SU-DHL-6 (cell line): ENCODE data around the gene ENTREP3.
A peak's percentile ranks its signal among the peaks of the same experiment; 100 is the strongest.

Source experiments
- H2AFZ ChIP-seq: fragments of 200-600 bp; sonication (generic); 2 replicates; pipeline ENCODE4 v1.6.1; 2014; ENCODE audit warnings: low read depth, mild to moderate bottlenecking, moderate library complexity, mixed read lengths, antibody characterized with exemption, low read length; ENCODE audit not compliant: severe bottlenecking
- H3F3A ChIP-seq: fragments of 200-600 bp; shearing (Covaris generic); 2 replicates; pipeline ENCODE4 v1.6.0; 2016; ENCODE audit warnings: antibody characterized with exemption, mild to moderate bottlenecking; ENCODE audit not compliant: insufficient read depth
- H3K27ac ChIP-seq: fragments of 200-600 bp; sonication (generic); 2 replicates; pipeline ENCODE4 v1.5.1; 2016; ENCODE audit warnings: low read depth, mild to moderate bottlenecking, low read length, moderate library complexity, mixed read lengths
- H3K27me3 ChIP-seq: fragments of 200-600 bp; sonication (generic), shearing (Covaris generic); 2 replicates; pipeline ENCODE4 v1.6.0; 2014; ENCODE audit warnings: mild to moderate bottlenecking, low read length
- H3K36me3 ChIP-seq: fragments of 200-600 bp; sonication (generic); 2 replicates; pipeline ENCODE4 v1.6.1; 2014; ENCODE audit warnings: mild to moderate bottlenecking, low read length, mixed read lengths
- H3K4me2 ChIP-seq: fragments of 300-600, 200-600 bp; shearing (Covaris generic), sonication (generic); 2 replicates; pipeline ENCODE4 v1.6.0; 2014; ENCODE audit warnings: low read length, low read depth, mild to moderate bottlenecking; ENCODE audit not compliant: poor library complexity, severe bottlenecking
- H3K4me3 ChIP-seq: fragments of 200-600 bp; sonication (generic); 2 replicates; pipeline ENCODE4 v1.5.1; 2014; ENCODE audit warnings: antibody characterized with exemption, low read length, mild to moderate bottlenecking, mixed read lengths; ENCODE audit not compliant: insufficient read depth, poor library complexity, severe bottlenecking
- H3K79me2 ChIP-seq: fragments of 200-600 bp; sonication (generic); 2 replicates; pipeline ENCODE4 v1.6.1; 2014; ENCODE audit warnings: mild to moderate bottlenecking, low read length, moderate library complexity; ENCODE audit not compliant: insufficient read depth
- H3K9ac ChIP-seq: fragments of 200-600 bp; sonication (generic); 2 replicates; pipeline ENCODE4 v1.7.0; 2014; ENCODE audit warnings: mild to moderate bottlenecking, low read length
- H3K9me2 ChIP-seq: fragments of 200-600 bp; sonication (generic); replicated peaks from 2 replicates; pipeline ENCODE4 v1.6.1; 2014; ENCODE audit warnings: low read length; ENCODE audit not compliant: insufficient read depth
- H3K9me3 ChIP-seq: fragments of 200-600 bp; sonication (generic); 2 replicates; pipeline ENCODE4 v1.6.1; 2014; ENCODE audit warnings: low read length, mixed read lengths; ENCODE audit not compliant: insufficient read depth
- H4K20me1 ChIP-seq: fragments of 200-600 bp; sonication (generic); 2 replicates; pipeline ENCODE4 v1.6.1; 2014; ENCODE audit warnings: low read depth, mild to moderate bottlenecking, antibody characterized with exemption, low read length, moderate library complexity, mixed read lengths
- EZH2phosphoT487 ChIP-seq: fragments of 200-600 bp; sonication (generic), shearing (Covaris generic); conservative IDR thresholded peaks from 2 replicates; pipeline ENCODE4 v1.6.1; 2018; ENCODE audit warnings: mild to moderate bottlenecking, antibody characterized with exemption, low read length, moderate library complexity, mixed read lengths
- TF ChIP-seq, protein P1 (sequence below): fragments of 200-600 bp; sonication (generic); IDR thresholded peaks from one replicate; pipeline ENCODE4 v1.5.1; 2017; ENCODE audit warnings: antibody characterized with exemption, mild to moderate bottlenecking, low read length, moderate library complexity; ENCODE audit not compliant: insufficient read depth, poor library complexity, severe bottlenecking

Gene ENTREP3

DNA sequence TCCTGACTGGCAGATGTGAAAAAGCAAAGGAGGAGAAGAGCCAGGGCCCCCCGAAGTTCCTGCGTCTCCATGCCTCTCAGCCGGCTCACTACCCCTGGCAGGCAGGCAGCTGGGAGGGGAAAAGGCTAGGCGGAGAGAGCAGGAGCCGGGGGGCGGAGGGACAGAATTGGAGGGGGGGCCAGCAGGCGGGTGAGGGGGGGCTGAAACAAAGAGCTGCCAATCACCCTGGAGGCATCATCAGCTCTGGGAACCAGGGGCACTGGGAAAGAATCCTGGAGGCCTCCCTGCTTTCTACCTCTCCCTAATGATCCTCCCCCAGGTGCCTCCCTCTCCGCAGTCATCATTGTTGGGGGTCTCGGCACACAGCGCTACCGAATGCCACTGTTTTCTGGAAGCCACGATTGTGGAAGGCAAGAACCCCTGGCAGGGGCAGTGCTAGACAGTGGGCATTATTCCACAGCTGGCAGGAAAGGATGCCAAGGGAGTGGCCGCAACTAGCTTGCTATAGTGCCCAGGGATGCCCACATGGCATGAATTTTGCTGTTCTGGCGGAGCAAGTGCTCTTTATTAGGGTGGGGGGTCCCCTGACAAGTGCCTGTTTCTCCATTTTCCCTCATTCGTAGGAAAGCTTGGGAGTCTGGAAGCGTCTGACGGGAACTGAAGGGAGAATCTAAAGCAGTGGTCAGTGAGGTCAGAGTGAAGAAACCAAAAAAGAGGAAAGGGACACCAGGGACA, 47.3 kb downstream of the ENTREP3 start, which contains the start of gene THBS3:
Gene THBS3 (minus strand): TSS at position 92 of the 735 bp plus-strand sequence. CDS start 21 bp downstream, at position 71.
- Histone ChIP-seq H3K27ac (peak within 1 kb of the TSS; percentile 32), H3K27me3 (no peaks in the 10 kb centered on the region), H3F3A (peaks cover 14% of the 10 kb centered on the region), H3K36me3 (no peaks in the 10 kb centered on the region), H3K9ac (peak within 1 kb of the TSS; percentile 72), H4K20me1 (no peaks in the 10 kb centered on the region), H3K4me3 (peak within 1 kb of the TSS; percentile 83), H3K4me2 (peak within 1 kb of the TSS; percentile 95), H3K9me2 (no peaks in the 10 kb centered on the region), H3K79me2 (no peaks in the 10 kb centered on the region), H2AFZ (peak within 1 kb of the TSS; percentile 70), H3K9me3 (no peaks in the 10 kb centered on the region)
- TF ChIP-seq EZH2phosphoT487 = no peak

DNA sequence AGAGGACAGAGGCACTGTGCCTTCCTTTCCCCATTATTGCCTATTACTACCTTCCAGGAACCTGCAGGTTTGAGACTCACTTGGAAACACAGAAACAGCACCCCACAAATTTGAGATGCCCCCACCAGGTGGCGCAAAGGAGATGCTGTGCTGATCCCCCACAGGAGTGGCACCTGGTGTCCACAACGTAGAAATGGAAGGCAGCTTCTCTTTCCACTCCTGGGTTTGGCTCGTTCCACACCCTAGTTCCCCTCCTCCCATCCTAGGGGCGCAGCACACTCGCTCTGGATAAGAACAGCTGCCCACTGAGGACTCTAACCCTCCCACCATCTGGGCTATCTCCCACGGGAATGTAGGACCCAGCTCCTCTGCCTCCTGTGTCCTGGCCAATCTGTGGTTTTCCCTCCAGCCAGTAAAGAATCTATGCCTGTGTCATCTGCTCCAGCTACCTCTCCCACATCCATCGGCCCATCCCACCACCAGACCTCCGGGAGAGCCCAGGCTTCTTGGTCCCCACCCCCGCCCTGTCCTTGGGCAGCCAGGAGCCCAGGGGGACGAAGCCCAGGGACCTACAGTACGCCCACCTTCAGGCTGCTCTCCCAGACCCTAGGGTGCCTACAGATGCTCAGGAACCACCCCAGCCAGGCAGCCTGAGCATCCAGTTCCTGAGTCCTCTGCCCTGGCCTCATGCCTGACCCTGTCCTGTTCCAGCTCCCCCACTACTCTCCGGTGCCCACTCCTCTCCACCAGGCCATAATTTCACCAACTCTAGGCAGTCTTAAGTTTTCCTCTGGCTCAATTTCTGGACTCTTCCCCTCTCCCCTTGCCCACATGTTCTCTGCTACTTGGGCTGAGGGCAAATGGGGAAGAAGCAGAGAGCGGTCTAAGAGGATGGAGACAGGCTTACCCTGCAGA, 48.1 kb downstream of the ENTREP3 start:
- H3K9me2 ChIP-seq = no peaks in the 10 kb centered on the region
- no peak overlapping the region for H3K4me3 ChIP-seq
- no peak for TF ChIP-seq EZH2phosphoT487
- TF ChIP-seq, protein P1, sequence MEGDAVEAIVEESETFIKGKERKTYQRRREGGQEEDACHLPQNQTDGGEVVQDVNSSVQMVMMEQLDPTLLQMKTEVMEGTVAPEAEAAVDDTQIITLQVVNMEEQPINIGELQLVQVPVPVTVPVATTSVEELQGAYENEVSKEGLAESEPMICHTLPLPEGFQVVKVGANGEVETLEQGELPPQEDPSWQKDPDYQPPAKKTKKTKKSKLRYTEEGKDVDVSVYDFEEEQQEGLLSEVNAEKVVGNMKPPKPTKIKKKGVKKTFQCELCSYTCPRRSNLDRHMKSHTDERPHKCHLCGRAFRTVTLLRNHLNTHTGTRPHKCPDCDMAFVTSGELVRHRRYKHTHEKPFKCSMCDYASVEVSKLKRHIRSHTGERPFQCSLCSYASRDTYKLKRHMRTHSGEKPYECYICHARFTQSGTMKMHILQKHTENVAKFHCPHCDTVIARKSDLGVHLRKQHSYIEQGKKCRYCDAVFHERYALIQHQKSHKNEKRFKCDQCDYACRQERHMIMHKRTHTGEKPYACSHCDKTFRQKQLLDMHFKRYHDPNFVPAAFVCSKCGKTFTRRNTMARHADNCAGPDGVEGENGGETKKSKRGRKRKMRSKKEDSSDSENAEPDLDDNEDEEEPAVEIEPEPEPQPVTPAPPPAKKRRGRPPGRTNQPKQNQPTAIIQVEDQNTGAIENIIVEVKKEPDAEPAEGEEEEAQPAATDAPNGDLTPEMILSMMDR = peak; percentile 66
- H3K27ac ChIP-seq = 0 out of 2 replicates have a peak overlapping the region, but pooled peaks have one; percentile 0
- peaks cover 14% of the 10 kb centered on the region for H3F3A ChIP-seq
- peak overlapping the region; percentile 13 for H3K4me2 ChIP-seq
- no peaks in the 10 kb centered on the region for H3K36me3 ChIP-seq
- 0 out of 2 replicates have a peak overlapping the region, but pooled peaks have one; percentile 13 for H3K9ac ChIP-seq
- H3K9me3 ChIP-seq = no peaks in the 10 kb centered on the region
- H2AFZ ChIP-seq = no peak overlapping the region
- H4K20me1 ChIP-seq = no peaks in the 10 kb centered on the region
- no peaks in the 10 kb centered on the region for H3K27me3 ChIP-seq
- no peaks in the 10 kb centered on the region for H3K79me2 ChIP-seq

DNA sequence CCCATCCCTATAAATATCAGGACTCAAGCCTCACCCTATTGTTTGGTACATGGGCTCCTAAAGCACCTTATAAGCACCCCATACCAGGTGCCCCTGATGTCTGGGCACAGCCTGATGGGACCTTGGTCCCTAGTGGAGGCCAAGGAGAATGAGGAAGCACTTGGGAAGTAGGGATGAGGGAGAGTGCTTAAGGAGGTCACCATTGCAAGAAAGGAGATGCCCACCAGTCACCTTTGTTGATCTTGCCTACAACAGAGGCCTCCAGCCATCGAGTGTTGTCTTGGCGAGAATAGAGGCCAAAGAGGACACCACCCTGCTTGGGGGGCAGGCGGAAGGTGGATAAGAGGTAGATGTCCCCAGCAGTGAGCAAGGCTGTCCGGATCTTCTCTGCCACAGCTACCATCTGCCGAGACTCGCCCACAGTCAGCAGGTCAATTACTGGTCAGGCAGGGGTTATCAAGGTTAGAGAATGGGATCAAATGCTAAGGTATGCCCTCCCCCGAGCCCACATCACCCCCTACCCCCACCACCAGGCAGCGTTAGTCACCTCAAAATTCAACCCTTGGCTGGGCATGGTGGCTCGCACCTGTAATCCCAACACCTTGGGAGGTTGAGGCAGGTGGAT, 49.2 kb downstream of the ENTREP3 start:
- peaks cover 14% of the 10 kb centered on the region for H3F3A ChIP-seq
- H3K4me3 ChIP-seq = no peak overlapping the region
- H3K36me3 ChIP-seq = no peaks in the 10 kb centered on the region
- H4K20me1 ChIP-seq = no peaks in the 10 kb centered on the region
- H3K27ac ChIP-seq = no peak overlapping the region
- H3K9ac ChIP-seq = no peak overlapping the region
- no peaks in the 10 kb centered on the region for H3K9me3 ChIP-seq
- H3K4me2 ChIP-seq = no peak overlapping the region
- TF ChIP-seq, protein P1 = no peak
- TF ChIP-seq EZH2phosphoT487 = no peak
- no peaks in the 10 kb centered on the region for H3K9me2 ChIP-seq
- no peaks in the 10 kb centered on the region for H3K27me3 ChIP-seq
- no peak overlapping the region for H2AFZ ChIP-seq
- no peaks in the 10 kb centered on the region for H3K79me2 ChIP-seq
